ENCODE measurements around the gene OXNAD1.

The OXNAD1 gene, protein sequence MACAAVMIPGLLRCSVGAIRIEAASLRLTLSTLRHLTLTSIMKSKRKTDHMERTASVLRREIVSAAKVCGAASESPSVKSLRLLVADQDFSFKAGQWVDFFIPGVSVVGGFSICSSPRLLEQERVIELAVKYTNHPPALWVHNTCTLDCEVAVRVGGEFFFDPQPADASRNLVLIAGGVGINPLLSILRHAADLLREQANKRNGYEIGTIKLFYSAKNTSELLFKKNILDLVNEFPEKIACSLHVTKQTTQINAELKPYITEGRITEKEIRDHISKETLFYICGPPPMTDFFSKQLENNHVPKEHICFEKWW

DNA sequence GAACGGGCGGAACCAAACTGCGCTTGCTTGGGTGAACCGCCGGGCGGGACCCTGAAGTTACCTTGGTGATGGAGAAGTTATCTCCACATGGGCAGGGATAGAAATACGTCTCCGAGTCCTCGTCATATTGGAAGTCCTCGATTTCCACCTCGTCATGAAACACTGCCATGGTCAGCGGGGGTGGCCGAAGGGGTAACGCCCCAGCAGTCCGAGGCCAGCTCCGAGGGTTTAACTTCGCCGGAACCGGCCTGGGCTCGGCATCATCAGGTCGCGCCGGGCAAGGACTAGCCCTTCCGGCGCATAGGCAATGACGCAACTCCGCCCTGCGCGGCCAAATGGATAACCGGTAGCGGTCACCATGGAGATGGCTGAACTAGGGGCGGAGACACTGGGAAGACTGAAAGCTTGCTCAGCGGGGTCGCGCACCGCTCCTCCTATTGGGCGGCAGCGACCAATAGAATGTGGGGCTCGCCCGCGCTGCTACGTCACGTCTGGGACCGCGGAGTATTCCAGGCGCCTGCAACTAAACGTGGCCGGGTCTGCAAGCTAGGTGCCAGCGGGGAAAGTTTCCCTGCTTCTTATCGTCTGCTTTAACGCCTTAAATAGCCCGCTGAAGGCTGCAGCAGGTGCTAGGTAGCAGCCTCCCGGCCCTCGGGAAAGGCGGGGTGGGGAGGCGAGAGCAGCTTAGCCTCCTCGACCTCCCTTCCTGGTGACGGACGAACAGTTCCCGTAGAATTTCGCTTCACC, at the start of gene OXNAD1, which contains the start of gene DPH3:
Gene OXNAD1, plus strand, starts transcription at position 505 of the 747 bp plus-strand sequence. CDS start 5,741 bp downstream, outside the sequence.
Gene DPH3, minus strand, starts transcription at position 236 of the 747 bp plus-strand sequence. Its CDS starts 67 bp downstream, at position 169.
- DNase-seq = peak; percentile 100

DNA sequence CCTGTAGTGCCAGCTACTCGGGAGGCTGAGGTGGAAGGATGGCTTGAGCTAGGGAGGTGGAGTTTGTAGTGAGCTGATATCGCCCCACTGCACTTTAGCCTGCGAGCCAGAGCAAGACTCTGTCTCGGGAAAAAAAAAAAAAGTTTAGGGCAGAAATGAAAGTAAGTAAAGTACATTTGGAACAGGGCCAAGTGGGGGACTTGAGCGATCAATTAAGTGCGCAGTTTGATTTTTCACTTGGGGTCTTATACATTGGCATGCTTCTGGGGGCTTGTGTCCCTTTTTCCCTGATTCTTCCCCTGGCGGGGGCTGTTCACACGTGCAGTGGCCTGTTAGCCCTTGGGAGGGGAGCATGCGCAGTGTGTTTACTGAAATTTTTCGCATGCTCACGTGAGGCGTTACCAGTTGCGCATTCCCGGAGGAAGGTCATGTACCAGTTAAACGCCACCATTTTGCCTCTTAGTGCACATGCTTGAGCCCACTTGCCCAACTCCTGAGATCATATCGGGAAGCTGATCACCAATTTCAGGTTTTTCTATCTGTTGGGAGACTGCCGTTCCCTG, 48.6 kb upstream of the OXNAD1 start:
- DNase-seq = no peak

DNA sequence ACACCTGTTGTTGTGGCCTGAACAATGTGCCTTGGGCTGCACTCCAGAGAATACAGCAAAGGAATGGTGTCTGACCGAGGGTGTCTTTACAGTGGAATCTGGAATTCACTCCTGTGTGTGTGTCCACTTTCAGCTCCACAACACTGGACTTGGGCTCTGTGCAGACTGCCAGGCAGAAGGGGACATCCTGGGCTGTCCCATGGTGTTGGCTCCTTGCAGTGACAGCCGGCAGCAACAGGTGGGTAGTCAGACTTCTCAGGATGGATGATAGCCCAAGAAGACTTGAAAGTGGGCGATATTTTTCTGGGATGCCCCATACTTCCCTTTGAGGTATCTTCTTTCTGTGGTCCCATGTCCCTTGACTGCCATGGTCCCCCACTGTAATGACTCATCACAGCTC, 45.2 kb upstream of the OXNAD1 start:
- DNase-seq = no peak

DNA sequence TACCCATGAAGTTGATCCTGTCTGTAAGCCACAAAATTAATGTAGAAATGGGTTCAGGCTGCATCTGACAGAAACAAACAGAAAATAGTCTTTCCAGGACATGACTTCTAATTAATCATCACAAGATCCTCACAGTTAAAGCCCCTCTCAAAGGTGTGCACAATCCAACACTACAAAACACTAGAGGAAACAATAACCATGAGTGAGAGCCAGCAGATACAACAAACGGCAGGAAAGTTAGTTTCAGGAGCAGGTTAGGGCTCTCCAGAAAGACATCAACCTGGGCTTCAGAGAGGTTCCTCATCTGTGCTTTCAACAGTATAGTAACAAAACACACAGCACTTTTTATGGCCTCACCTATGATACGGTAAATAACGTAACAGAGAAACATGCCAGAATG, 43.0 kb upstream of the OXNAD1 start:
- no peak for DNase-seq

DNA sequence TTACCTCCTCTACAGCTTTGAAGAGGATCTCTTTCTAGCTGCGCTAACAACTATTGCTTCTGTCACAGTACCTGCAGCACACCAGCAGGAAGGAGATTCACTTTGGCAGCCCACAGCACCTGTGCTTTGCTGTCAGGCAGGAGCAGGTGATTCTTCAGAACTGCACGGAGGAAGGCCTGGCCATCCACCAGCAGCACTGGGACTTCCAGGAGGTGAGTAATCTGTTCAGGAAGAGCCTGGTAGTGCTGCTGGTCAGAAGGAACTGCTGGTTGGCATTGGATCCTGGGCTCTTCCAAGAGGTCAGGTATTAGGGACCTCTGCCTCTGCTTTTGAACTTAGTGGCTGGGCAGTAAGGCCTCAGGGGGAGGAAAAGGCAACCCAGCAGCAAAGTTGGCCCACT, 42.5 kb upstream of the OXNAD1 start:
- DNase-seq = no peak

DNA sequence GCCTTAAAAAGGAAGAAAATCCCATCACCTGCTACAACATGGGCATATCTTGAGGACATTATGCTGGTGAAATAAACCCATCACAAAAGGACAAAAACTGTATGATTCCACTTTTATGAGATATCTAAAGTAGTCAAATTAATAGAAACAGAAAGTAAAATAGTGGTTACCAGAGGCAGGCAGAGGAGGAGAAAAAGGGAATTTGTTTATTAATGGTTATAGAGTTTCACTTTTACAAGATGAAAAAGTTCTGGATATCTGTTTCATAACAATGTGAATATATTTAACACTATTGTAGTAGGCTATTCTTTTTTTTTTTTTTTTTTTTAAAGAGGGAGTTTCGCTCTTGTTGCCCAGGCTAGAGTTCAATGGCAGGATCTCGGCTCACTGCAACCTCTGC, 40.7 kb upstream of the OXNAD1 start:
- no peak for DNase-seq

DNA sequence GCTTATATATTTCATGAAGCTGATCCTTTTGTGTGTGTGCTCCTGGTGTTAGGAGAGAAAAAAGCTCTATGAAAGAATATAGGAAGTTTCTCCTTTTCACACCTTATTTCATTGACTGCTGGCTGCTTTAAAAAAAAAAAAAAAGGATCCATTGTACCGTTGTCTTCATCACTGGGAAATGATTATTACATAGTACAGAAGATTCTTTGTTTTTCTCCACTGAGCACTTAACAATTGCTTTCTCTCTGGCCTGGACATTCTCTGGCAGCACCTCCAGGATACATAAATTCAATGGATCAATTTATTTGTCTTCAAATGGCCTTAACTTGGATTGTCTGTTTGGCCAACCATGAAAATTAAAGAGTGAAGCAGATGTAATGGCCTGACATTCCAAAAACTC, 37.4 kb upstream of the OXNAD1 start:
- DNase-seq = no peak

- no peak for DNase-seq
Measured at GRCh38 chr3:16229681-16230080, 35.3 kb upstream of the OXNAD1 start.

DNA sequence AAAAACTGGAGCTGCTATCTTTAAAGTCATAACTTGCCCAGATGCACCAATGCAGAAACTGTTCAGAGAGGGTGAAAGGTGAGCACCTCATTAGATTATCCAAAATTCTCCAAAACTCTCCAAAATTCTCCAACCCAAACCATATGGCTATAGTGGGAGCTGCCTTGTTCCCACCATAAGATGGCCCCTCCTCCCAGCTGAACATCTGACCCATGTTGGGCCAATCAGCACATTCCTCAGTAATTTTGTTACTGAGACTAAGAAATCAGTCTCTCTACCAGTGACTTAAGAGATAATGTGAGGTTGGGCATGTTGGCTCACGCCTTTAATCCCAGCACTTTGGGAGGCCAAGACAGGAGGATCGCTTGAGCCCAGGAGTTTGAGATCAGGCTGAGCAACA, 33.0 kb upstream of the OXNAD1 start:
- DNase-seq = no peak

DNA sequence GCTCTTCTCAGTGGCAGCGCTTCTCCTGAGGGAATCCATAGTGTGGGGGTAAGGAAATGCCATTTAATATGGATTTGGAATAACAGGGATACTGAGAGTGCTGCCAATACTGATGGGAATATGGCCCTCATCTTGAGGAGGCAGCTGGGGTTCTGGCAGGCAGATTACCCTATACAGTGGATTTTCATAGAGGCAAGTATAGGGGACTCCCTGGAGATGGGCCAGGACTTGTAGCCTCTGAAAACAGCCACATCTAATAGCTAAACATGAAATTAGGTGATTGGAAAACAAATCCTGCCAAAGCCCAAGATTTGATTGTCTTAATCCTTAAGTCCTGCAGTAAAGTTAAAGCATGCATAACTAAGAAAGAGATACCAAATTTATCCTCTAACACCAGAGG, 31.2 kb upstream of the OXNAD1 start:
- no peak for DNase-seq

- DNase-seq = no peak
Measured at GRCh38 chr3:16234281-16234680, 30.7 kb upstream of the OXNAD1 start.

GRCh38 chr3:16236030-16236639, 28.9 kb upstream of the OXNAD1 start:
- DNase-seq = no peak

- DNase-seq = no peak
Measured at GRCh38 chr3:16236856-16237393, 28.1 kb upstream of the OXNAD1 start.

- DNase-seq = no peak
Measured at GRCh38 chr3:16239086-16239770, 25.8 kb upstream of the OXNAD1 start.

GRCh38 chr3:16239780-16240179, 25.2 kb upstream of the OXNAD1 start:
- DNase-seq = no peak

DNA sequence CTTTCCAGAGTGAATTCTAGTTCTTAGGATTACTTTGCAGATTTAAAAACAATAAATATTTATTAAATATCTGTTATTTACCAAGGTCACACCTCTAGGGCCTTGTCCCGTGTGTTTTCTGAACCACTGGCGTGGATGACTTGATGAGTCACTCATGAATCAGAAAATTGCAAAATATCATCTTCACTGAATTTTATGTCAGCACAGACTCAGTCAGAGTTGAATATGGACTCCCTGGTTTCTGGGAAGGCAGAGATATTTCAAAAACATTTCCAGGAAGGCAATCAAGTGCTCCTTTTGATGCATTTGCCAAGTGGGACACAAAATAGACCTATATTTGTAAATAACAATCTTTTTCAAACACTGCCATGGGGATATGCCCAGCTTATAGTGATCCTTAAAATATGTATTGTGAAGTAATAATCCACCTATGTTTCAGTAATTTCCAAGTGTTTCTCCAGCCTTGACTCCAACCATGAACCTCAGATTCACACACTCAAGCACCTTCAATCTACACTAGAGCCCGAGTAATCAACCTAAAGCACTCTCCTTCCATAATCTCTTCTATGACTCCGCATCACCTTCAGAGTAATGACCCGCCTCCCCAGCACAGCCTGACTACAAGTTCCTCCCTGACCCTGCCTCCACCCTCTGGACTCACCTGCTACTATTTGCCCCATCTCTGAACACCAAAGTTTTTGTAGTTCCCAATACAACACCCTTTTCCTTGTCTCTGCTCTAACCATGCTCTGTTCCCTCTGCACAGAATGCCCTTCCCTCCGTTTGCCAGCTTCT, 24.6 kb upstream of the OXNAD1 start:
- DNase-seq = peak; percentile 41

GRCh38 chr3:16241225-16241624, 23.8 kb upstream of the OXNAD1 start:
- DNase-seq = no peak

DNA sequence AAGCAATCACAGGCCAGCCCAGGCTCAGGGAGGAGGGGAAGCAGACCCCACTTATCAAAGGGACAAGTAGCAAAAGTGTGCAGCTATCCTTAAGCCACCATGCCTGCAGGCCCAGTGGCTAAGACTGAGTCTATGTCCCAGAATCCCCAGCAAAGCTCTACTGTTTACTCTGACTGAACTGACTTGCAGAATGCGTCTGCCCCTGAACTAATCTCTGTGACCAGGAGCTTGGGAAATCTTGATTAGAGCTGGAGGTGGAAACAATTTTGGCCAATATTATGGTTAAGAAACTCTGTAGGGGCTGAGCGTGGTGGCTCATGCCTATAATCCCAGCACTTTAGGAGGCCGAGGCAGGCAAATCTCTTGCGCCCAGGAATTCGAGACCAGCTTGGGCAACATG, 22.8 kb upstream of the OXNAD1 start:
- no peak for DNase-seq

DNA sequence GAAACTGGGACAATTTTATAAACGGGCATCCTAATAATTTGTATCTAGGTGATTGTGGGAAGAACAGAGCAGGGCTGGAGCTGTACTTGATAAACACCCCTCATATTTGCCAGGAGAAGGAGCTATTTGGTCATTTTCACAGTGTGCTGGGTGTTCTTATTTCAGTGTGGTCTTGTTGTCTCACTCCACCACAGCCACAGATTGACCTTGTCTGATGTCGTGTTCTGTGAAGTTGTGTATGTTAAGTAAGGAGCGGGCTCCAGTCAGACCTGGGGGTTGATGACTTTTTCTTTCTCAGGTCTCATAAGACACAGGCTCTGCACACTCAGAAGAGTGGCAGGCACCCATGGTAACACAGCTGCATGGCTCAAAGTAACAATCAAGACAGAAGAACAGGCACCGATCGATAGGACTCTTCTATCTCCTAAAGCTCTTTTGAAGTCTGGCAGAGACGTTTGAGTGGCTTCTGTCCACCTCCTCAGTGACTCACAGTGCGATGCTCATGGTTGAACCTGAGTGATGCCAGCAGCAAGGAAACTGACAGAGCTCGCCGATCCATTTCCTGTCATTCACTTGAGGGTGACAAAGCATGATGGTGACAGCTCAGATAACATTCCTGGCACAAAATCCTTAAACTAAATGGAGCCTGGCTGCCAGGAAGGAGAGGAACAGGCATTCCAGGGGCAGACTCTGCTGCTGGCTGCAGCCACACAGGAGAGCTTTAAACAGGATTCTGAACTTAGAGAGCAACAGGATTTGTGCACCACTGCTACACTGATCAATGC, 21.1 kb upstream of the OXNAD1 start:
- DNase-seq = no peak

DNA sequence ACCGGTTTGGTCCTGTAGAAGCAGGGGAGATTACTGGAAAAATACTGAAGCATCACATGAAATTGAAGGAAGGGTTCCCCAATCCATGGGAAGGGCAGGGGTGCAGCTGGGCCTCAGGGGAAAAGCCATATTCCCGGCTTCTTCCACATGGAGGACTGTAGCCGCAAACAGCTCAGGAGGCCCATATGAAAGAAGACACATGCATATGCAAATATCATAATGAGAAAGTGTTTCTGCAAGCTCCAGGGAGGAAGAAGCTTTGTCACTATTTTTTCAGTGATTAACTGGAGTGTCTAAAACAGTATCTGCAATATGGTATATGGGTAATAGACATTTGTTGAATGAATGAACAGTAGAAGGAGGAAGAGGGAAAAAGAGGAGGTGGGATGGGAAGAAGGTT, 19.4 kb upstream of the OXNAD1 start:
- no peak for DNase-seq
